ENCODE data around the gene OR10V1. TPM values are rescaled to one million over a fixed set of nuclear protein-coding genes. Genes with fewer than 3 reads are reported as not detected.

Gene OR10V1
- total RNA-seq, 1 experiment from 2014 or later, result not detected

DNA sequence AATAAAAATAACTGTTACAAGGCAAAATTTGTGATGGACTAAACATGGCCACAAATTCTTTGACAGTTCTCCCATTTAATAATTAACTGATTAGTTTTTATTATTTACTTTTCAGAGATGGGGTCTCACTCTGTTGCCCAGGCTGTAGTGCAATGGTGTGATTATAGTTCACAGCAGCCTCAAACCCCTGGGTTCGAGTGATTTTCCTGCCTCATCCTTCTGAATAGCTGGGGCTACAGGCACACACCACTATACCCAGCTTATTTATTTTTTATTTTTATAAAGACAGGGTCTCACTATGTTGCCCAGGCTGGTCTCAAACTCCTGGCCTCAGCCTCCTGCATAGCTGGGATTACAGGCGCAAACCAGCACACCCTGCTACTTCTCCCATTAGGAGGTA lies 40.4 kb downstream of the OR10V1 start:
- H3K27me3 ChIP-seq (ENCODE audit: insufficient read depth, low read depth), result no peaks in the 10 kb centered on the region
- H2AFZ ChIP-seq, result no peak overlapping the region
- no peaks in the 10 kb centered on the region for H3K36me3 ChIP-seq (ENCODE audit: low read depth)
- H3K27ac ChIP-seq, result no peak overlapping the region
- CTCF ChIA-PET, result no interaction called here
- no peaks in the 10 kb centered on the region for H3K9me2 ChIP-seq (ENCODE audit: insufficient read depth)
- intact Hi-C loops (cut with micrococcal nuclease; ENCODE audit: unreplicated experiment), result no loop called here
- H3K79me2 ChIP-seq (ENCODE audit: low read depth), result peaks cover 8% of the 10 kb centered on the region
- TF ChIP-seq, protein P1, sequence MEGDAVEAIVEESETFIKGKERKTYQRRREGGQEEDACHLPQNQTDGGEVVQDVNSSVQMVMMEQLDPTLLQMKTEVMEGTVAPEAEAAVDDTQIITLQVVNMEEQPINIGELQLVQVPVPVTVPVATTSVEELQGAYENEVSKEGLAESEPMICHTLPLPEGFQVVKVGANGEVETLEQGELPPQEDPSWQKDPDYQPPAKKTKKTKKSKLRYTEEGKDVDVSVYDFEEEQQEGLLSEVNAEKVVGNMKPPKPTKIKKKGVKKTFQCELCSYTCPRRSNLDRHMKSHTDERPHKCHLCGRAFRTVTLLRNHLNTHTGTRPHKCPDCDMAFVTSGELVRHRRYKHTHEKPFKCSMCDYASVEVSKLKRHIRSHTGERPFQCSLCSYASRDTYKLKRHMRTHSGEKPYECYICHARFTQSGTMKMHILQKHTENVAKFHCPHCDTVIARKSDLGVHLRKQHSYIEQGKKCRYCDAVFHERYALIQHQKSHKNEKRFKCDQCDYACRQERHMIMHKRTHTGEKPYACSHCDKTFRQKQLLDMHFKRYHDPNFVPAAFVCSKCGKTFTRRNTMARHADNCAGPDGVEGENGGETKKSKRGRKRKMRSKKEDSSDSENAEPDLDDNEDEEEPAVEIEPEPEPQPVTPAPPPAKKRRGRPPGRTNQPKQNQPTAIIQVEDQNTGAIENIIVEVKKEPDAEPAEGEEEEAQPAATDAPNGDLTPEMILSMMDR (conservative IDR thresholded peaks at IDR 0.05), result no peak
- no peak for TF ChIP-seq EZH2 (IDR thresholded peaks at IDR 0.05; ENCODE audit: low read depth)
- no TSS peak for BruUV-seq (replicated peaks)
- H3F3A ChIP-seq (ENCODE audit: insufficient read depth, low read depth), result peaks cover 12% of the 10 kb centered on the region; the same call in 1 of the 2 replicates
- no peak overlapping the region for H3K4me3 ChIP-seq
- H3K9me3 ChIP-seq (ENCODE audit: insufficient read depth, low read depth), result no peaks in the 10 kb centered on the region
- POLR2A ChIA-PET (ENCODE audit: unreplicated experiment), result no interaction called here
- no peak for DNase-seq
- no peaks in the 10 kb centered on the region for H4K20me1 ChIP-seq (ENCODE audit: insufficient read depth)
- no peak overlapping the region for H3K4me2 ChIP-seq
- H3K4me1 ChIP-seq (replicated peaks; ENCODE audit: insufficient read depth), result peaks cover 13% of the 10 kb centered on the region

DNA sequence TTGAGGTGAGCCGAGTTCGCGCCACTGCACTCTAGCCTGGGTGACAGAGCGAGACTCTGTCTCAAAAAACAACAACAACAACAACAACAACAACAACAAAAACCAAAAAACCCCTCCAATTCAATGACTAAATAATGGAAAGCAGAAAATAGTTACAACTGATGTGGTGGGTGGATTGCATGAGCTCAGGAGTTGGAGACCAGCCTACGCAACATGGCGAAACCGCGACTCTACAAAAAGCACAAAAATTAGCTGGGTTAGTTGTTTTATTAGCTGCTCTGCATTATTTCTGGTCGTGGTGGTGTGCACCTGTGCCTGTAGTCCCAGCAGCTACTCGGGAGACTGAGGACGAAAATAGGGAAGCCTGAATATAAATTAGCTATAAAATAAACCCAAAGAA lies 42.2 kb downstream of the OR10V1 start:
- peaks cover 25% of the 10 kb centered on the region for H3K4me1 ChIP-seq (replicated peaks; ENCODE audit: insufficient read depth)
- DNase-seq, result no peak
- intact Hi-C loops (cut with micrococcal nuclease; ENCODE audit: unreplicated experiment), result no loop called here
- no peaks in the 10 kb centered on the region for H3K27me3 ChIP-seq (ENCODE audit: insufficient read depth, low read depth)
- peaks cover 21% of the 10 kb centered on the region; the same call in 1 of the 2 replicates for H3F3A ChIP-seq (ENCODE audit: insufficient read depth, low read depth)
- H3K4me2 ChIP-seq, result no peak overlapping the region
- no peaks in the 10 kb centered on the region for H3K9me2 ChIP-seq (ENCODE audit: insufficient read depth)
- H3K4me3 ChIP-seq, result no peak overlapping the region
- CTCF ChIA-PET, result no interaction called here
- TF ChIP-seq EZH2 (IDR thresholded peaks at IDR 0.05; ENCODE audit: low read depth), result no peak
- TF ChIP-seq, protein P1 (conservative IDR thresholded peaks at IDR 0.05), result no peak
- peaks cover 9% of the 10 kb centered on the region for H3K36me3 ChIP-seq (ENCODE audit: low read depth)
- no peaks in the 10 kb centered on the region for H3K9me3 ChIP-seq (ENCODE audit: insufficient read depth, low read depth)
- no peak overlapping the region for H2AFZ ChIP-seq
- no TSS peak for BruUV-seq (replicated peaks)
- POLR2A ChIA-PET (ENCODE audit: unreplicated experiment), result interaction anchor here (0.6 kb wide), 1 partner anchor 1098 kb away, joined by 7 read pairs; no protein-coding TSS in a partner anchor
- H3K27ac ChIP-seq, result no peak overlapping the region
- peaks cover 11% of the 10 kb centered on the region for H4K20me1 ChIP-seq (ENCODE audit: insufficient read depth)
- H3K79me2 ChIP-seq (ENCODE audit: low read depth), result peaks cover 26% of the 10 kb centered on the region

DNA sequence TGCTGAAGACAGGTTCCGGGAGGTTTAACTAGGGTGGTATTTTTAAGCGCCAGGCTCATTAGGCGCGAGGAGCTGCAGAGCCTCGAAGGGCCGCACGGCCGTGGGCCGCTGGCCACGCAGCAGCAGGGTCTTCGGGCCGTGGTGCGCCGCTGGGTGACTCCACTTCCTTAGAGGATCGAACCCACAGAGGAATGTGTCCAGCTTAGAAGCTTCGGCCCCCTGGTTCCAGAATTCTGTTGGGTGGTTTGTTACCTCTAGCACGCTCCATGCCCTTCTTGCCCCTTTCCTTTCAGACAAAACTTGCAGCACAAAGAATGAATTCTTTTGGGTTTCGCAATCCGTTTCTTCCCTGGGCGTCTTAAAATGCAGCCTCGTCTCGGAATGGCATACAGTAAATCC lies 44.0 kb downstream of the OR10V1 start:
- TF ChIP-seq, protein P1 (conservative IDR thresholded peaks at IDR 0.05), result no peak
- TF ChIP-seq EZH2 (IDR thresholded peaks at IDR 0.05; ENCODE audit: low read depth), result no peak
- Histone ChIP-seq H2AFZ (peak overlapping the region; percentile 94), H3K9me2 (ENCODE audit: insufficient read depth) (no peaks in the 10 kb centered on the region), H3K4me2 (peak overlapping the region; percentile 83), H3K9me3 (ENCODE audit: insufficient read depth, low read depth) (no peaks in the 10 kb centered on the region), H3K4me3 (peak overlapping the region; percentile 81), H3K27ac (peak overlapping the region; percentile 88), H3K4me1 (replicated peaks; ENCODE audit: insufficient read depth) (peaks cover 25% of the 10 kb centered on the region), H3K36me3 (ENCODE audit: low read depth) (peaks cover 16% of the 10 kb centered on the region), H3K27me3 (ENCODE audit: insufficient read depth, low read depth) (no peaks in the 10 kb centered on the region), H3F3A (ENCODE audit: insufficient read depth, low read depth) (peaks cover 21% of the 10 kb centered on the region; the same call in 1 of the 2 replicates), H4K20me1 (ENCODE audit: insufficient read depth) (peaks cover 11% of the 10 kb centered on the region), H3K79me2 (ENCODE audit: low read depth) (peaks cover 35% of the 10 kb centered on the region)
- peak in 1 of 2 experiments; percentile 67 for DNase-seq
- TSS peak; percentile 88 for BruUV-seq (replicated peaks)
- intact Hi-C loops (cut with micrococcal nuclease; ENCODE audit: unreplicated experiment), result loop anchor here (1.0 to 5.0 kb wide), 8 partner anchors 38 to 482 kb away; no protein-coding TSS in a partner anchor
- POLR2A ChIA-PET (ENCODE audit: unreplicated experiment), result interaction anchor here (0.5 to 1.0 kb wide), 11 partner anchors 19 to 1909 kb away, joined by 3 to 29 read pairs (median 12); partner anchors contain the start of gene OSBP
- CTCF ChIA-PET, result interaction anchor here (0.6 to 0.7 kb wide), 5 partner anchors 54 to 1128 kb away, joined by 4 to 12 read pairs (median 11); no protein-coding TSS in a partner anchor
